Dendritic cell treated with granulocyte-macrophage colony-stimulating factor and Interleukin-4, amounts not matched to agents 40 ng/mL and 50 ng/mL, for 4 days (primary cell): ENCODE data around the gene UBC.
"Not testable (repeated sequence)": the region's sequence is repeated elsewhere in the genome, so short reads cannot be mapped to it uniquely, and the experiment has no call there.

Experiments used
- H3K27ac Mint-ChIP-seq: one replicate; pipeline ENCODE4 v1.8.0; 2022; ENCODE audit warnings: mild to moderate bottlenecking, mixed read lengths
- H3K27me3 Mint-ChIP-seq: one replicate; pipeline ENCODE4 v1.8.0; 2022; ENCODE audit warnings: mild to moderate bottlenecking, mixed read lengths
- H3K36me3 Mint-ChIP-seq: one replicate; pipeline ENCODE4 v1.8.0; 2022; ENCODE audit warnings: low read depth, mixed read lengths
- H3K4me1 Mint-ChIP-seq: one replicate; pipeline ENCODE4 v1.8.0; 2022; ENCODE audit warnings: low read depth, mixed read lengths
- H3K4me3 Mint-ChIP-seq: one replicate; pipeline ENCODE4 v1.8.0; 2022; ENCODE audit warnings: mild to moderate bottlenecking, moderate library complexity, mixed read lengths
- H3K9me3 Mint-ChIP-seq: one replicate; pipeline ENCODE4 v1.8.0; 2022; ENCODE audit warnings: mixed read lengths
- intact Hi-C: fragments of 100-400 bp; cut with micrococcal nuclease; formaldehyde crosslinking; loops from one replicate; pipeline ENCODE4 v1.15.0; 2022

Gene UBC

DNA sequence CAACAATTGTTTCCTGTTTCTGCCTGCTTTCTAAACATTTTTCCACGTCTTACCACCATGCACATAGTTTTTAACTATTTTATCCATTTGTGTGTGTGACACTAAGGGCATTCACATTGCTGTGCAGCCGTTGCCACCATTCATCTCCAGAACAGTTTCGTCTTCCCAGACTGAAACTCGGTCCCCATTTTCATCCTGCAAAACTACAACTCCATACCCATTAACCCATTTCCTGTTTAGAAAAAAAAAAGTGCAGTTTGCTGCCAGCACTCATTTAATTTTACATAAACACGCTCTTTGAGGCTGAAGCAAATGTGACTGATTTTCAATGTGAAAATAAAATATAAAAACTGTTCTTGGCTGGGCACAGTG is 15.5 kb downstream of the UBC start:
- intact Hi-C loops = loop anchor here (2.0 kb wide), 1 partner anchor 36 kb away; the partner anchor contains the start of gene SCARB1
- Mint-ChIP-seq H3K4me1 (peaks cover 68% of the 10 kb centered on the region), H3K27ac (peak overlapping the region; percentile 61), H3K4me3 (no peak overlapping the region), H3K36me3 (no peaks in the 10 kb centered on the region), H3K9me3 (no peaks in the 10 kb centered on the region), H3K27me3 (peaks cover 2% of the 10 kb centered on the region)

- Mint-ChIP-seq H3K4me1 (peaks cover 63% of the 10 kb centered on the region), H3K4me3 (peak overlapping the region; percentile 42), H3K27me3 (peaks cover 2% of the 10 kb centered on the region), H3K36me3 (no peaks in the 10 kb centered on the region), H3K9me3 (no peaks in the 10 kb centered on the region), H3K27ac (peak overlapping the region; percentile 61)
- intact Hi-C loops = loop anchor here (2.0 kb wide), 1 partner anchor 36 kb away; the partner anchor contains the start of gene SCARB1
These were observed 16.1 kb downstream of the UBC start for GRCh38 chr12:124898200-124898922.

- Mint-ChIP-seq H3K27me3 (peaks cover 2% of the 10 kb centered on the region), H3K9me3 (no peaks in the 10 kb centered on the region), H3K36me3 (no peaks in the 10 kb centered on the region), H3K27ac (peak overlapping the region; percentile 24), H3K4me1 (peaks cover 48% of the 10 kb centered on the region), H3K4me3 (no peak overlapping the region)
- intact Hi-C loops = no loop called here
These were observed 18.0 kb downstream of the UBC start for GRCh38 chr12:124896461-124896860.

- intact Hi-C loops = no loop called here
- Mint-ChIP-seq H3K36me3 (no peaks in the 10 kb centered on the region), H3K9me3 (no peaks in the 10 kb centered on the region), H3K27ac (peak overlapping the region; percentile 30), H3K4me1 (peaks cover 59% of the 10 kb centered on the region), H3K4me3 (no peak overlapping the region), H3K27me3 (no peaks in the 10 kb centered on the region)
These were observed 20.5 kb downstream of the UBC start for GRCh38 chr12:124893792-124894516.

DNA sequence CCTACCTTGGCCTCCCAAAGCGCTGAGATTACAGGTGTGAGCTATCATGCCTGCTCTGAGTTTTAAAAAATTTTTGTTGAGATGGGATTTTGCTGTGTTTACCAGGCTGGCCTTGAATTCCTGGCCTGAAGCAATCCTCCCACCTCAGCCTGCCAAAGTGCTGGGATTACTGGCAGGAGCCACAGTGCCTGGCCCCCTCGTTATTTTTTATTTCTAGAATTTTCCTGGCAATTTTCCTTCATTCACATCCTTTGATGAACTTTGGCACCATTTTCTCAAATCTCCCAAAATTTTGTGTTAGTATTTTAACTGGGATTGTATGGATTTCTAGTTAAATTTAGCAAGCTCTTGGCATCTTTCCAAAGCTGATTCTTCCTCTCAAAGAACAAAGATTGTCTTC is 26.2 kb downstream of the UBC start:
- Mint-ChIP-seq H3K9me3 (no peaks in the 10 kb centered on the region), H3K4me1 (peaks cover 50% of the 10 kb centered on the region), H3K4me3 (no peak overlapping the region), H3K27me3 (no peaks in the 10 kb centered on the region), H3K36me3 (no peaks in the 10 kb centered on the region), H3K27ac (no peak overlapping the region)
- intact Hi-C loops = no loop called here

DNA sequence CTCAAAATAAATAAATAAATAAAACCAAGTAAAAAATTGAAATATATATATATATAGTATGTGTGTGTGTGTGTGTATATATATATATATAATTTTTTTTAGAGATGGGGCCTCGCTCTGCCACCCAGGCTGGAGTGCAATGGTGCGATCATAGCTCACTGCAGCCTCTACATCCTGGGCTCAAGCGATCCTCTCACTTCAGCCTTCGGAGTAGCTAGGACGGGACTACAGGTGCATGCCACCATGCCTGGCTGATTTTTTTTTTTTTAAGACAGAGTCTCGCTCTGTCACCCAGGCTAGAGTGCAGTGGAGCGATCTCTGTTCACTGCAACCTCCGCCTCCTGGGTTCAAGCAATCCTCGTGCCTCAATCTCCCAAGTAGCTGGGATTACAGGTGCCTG is 26.7 kb downstream of the UBC start:
- H3K9me3 Mint-ChIP-seq, H3K27ac Mint-ChIP-seq, H3K4me3 Mint-ChIP-seq, H3K36me3 Mint-ChIP-seq, H3K27me3 Mint-ChIP-seq, intact Hi-C loops: not testable (repeated sequence)
- peaks cover 55% of the 10 kb centered on the region for H3K4me1 Mint-ChIP-seq

DNA sequence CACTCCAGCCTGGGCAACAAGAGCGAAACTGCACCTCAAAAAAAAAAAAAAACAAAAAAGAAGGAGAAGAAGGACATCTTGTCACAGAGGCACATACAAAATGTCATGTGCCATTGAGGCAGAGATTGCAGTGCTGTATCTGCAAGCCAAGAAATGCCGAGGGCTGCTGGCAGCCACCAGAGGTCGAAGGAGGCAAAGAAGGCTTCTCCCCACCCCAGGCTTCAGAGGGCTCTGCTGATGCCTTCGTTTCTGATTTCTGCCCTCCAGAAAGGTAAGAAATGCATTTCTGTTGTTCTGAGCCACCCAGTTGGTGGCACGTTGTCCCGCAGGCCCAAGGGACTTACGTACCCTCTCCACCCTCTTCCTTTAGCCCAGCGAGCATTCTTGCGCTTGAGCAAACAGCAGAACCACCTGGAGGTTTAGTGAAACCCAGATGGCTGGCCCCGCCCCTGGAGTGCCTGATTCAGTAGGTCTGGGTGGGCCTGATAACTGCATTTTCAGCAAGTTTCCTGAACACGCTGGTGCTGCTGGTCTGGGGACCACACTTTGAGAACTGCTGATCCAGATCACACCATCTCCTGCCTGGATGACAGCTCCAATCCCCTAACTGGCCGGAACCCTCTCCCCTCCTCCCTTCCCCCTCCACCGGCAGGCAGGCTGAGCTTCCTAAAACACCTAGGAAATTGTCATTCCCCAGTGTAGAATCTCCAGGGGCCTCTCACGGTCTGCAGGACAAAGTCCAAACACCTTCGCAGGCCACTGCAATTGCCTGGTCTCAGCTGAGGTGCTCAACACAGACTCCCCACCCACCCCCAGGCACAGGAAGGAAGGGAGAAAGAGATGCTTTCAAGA is 29.6 kb downstream of the UBC start:
- intact Hi-C loops = no loop called here
- Mint-ChIP-seq H3K36me3 (no peaks in the 10 kb centered on the region), H3K27ac (peak overlapping the region; percentile 65), H3K9me3 (no peaks in the 10 kb centered on the region), H3K27me3 (no peaks in the 10 kb centered on the region), H3K4me3 (no peak overlapping the region), H3K4me1 (peaks cover 66% of the 10 kb centered on the region)

DNA sequence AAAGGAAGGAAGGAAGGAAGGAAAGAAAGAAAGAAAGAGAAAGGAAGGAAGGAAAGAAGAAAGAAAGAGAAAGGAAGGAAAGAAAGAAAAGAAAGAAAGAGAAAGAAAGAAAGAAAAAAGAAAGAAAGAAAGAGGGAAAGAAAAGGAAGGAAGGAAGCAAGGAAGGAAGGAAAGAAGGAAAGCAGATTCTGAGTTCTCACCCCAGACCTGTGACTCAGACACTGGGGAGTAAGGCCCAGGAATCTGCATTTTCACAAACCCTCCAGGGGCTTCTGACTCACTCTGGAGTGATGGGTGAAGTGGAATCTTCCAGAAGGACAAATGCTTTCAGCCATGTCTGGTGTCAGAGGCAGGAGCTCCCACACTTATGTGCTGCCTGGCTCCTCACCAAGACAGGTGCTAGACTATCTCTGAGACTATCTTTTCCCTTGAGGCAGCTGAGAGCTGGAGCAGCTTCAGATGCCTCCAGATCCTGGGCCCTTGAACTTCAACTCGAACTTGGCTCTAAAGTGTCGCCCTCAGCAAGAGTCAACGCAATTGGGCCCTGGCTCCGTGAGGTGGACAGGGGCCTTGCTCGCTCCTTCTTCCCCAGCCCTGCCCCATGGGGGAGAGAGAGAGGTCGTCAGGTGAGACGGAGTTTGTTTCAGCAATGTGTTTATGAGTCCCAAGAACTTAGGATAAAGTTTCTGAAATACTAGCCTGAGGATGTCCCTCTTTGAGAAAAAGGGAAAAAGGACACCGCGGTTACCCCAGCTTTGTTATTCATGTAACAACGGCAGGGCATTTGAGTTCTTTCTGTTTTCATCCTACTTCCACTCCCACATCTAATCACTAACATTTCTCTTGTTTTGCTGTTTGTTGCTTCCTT is 31.0 kb downstream of the UBC start:
- H3K4me3 Mint-ChIP-seq = no peak overlapping the region
- intact Hi-C loops = no loop called here
- H3K4me1 Mint-ChIP-seq = peaks cover 66% of the 10 kb centered on the region
- no peaks in the 10 kb centered on the region for H3K27me3 Mint-ChIP-seq
- no peaks in the 10 kb centered on the region for H3K9me3 Mint-ChIP-seq
- no peaks in the 10 kb centered on the region for H3K36me3 Mint-ChIP-seq
- peak overlapping the region; percentile 61 for H3K27ac Mint-ChIP-seq

- H3K4me3 Mint-ChIP-seq = peak overlapping the region; percentile 14
- H3K27me3 Mint-ChIP-seq = no peaks in the 10 kb centered on the region
- no peaks in the 10 kb centered on the region for H3K9me3 Mint-ChIP-seq
- intact Hi-C loops = no loop called here
- peak overlapping the region; percentile 78 for H3K27ac Mint-ChIP-seq
- H3K36me3 Mint-ChIP-seq = no peaks in the 10 kb centered on the region
- H3K4me1 Mint-ChIP-seq = peaks cover 64% of the 10 kb centered on the region
These were observed 33.3 kb downstream of the UBC start for GRCh38 chr12:124881123-124881522.

DNA sequence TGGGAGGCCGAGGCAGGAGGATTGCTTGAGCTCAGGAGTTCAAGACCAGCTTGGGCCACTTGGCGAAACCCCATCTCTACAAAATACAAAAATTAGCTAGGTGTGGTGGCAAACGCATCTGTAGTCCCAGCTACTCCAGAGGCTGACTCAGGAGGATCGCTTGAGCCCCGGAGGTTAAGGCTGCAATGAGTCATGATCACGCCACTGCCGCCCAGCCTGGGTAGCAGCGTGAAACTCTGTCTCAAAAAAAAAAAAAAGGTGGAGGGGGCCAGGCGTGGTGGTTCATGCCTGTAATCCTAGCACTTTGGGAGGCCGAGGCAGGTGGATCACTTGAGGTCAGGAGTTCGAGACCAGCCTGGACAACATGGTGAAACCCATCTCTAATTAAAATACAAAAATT is 34.1 kb downstream of the UBC start:
- H3K27me3 Mint-ChIP-seq, H3K9me3 Mint-ChIP-seq, H3K36me3 Mint-ChIP-seq, intact Hi-C loops: not testable (repeated sequence)
- Mint-ChIP-seq H3K4me1 (peaks cover 67% of the 10 kb centered on the region), H3K4me3 (peak overlapping the region; percentile 63), H3K27ac (peak overlapping the region; percentile 78)

DNA sequence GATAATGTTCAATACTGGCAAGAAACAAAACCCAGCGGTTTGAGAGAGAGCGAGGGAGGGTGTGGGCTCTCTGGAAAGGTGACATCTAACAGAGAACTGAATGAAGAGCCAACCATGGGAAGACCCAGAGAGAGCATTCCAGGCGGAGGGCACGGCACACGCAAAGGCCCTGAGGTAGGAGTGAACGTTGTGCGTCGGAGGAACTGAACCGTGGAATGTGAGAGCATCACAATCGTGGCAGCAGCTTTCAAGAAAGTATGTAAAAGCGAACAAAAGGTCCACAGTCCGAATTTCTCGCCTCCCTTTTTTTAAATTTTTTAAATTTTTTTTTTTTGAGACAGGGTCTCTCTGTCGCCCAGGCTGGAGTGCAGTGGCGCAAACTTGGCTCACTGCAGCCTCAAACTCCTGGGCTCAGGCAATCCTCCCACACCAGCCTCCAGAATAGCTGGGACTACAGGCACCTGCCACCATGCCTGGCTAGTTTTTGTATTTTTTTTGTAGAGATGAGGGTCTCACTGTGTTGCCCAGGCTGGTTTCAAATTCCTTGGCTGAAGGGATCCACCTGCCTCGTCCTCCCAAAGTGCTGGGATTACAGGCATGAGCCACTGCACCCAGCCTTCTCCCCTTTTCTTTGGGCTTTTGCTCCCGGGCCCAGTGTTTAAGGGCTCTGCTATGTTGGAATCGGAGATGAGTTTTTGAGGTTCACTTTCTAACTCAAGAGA is 35.5 kb downstream of the UBC start:
- H3K36me3 Mint-ChIP-seq = no peaks in the 10 kb centered on the region
- no peaks in the 10 kb centered on the region for H3K9me3 Mint-ChIP-seq
- no peaks in the 10 kb centered on the region for H3K27me3 Mint-ChIP-seq
- peaks cover 66% of the 10 kb centered on the region for H3K4me1 Mint-ChIP-seq
- intact Hi-C loops = no loop called here
- H3K27ac Mint-ChIP-seq = no peak overlapping the region
- no peak overlapping the region for H3K4me3 Mint-ChIP-seq

GRCh38 chr12:124877423-124877822 is 37.0 kb downstream of the UBC start:
- Mint-ChIP-seq H3K4me3 (no peak overlapping the region), H3K4me1 (peaks cover 58% of the 10 kb centered on the region), H3K36me3 (no peaks in the 10 kb centered on the region), H3K9me3 (no peaks in the 10 kb centered on the region), H3K27me3 (no peaks in the 10 kb centered on the region), H3K27ac (no peak overlapping the region)
- intact Hi-C loops = no loop called here

GRCh38 chr12:124876171-124876570 is 38.3 kb downstream of the UBC start:
- intact Hi-C loops = no loop called here
- H3K4me1 Mint-ChIP-seq = peaks cover 46% of the 10 kb centered on the region
- no peak overlapping the region for H3K4me3 Mint-ChIP-seq
- no peaks in the 10 kb centered on the region for H3K36me3 Mint-ChIP-seq
- no peaks in the 10 kb centered on the region for H3K9me3 Mint-ChIP-seq
- no peak overlapping the region for H3K27ac Mint-ChIP-seq
- no peaks in the 10 kb centered on the region for H3K27me3 Mint-ChIP-seq
